GM18517 (cell line): Measurements from ENCODE around the gene MUC6.

Experiments
- ATAC-seq: cut with Tn5 transposase; IDR thresholded peaks from one replicate; pipeline ENCODE4 v1.9.1; 2021; ENCODE audit warnings: mild to moderate bottlenecking, moderate library complexity; ENCODE audit not compliant: unreplicated experiment

The MUC6 gene

GRCh38 chr11:1051356-1052132 is 15.0 kb upstream of the MUC6 start:
- no peak for ATAC-seq

GRCh38 chr11:1050581-1051355 is 14.2 kb upstream of the MUC6 start:
- ATAC-seq = no peak

- ATAC-seq = no peak
Measured at GRCh38 chr11:1049911-1050580, 13.5 kb upstream of the MUC6 start.

GRCh38 chr11:1049431-1049891 is 12.9 kb upstream of the MUC6 start:
- ATAC-seq = no peak

GRCh38 chr11:1049071-1049405 is 12.5 kb upstream of the MUC6 start:
- ATAC-seq = no peak

GRCh38 chr11:1048375-1049070 is 12.0 kb upstream of the MUC6 start:
- no peak for ATAC-seq

- no peak for ATAC-seq
Measured at GRCh38 chr11:1047595-1048156, 11.2 kb upstream of the MUC6 start.

GRCh38 chr11:1044160-1044559 is 7.6 kb upstream of the MUC6 start:
- ATAC-seq = no peak

GRCh38 chr11:1043563-1044096 is 7.1 kb upstream of the MUC6 start:
- no peak for ATAC-seq

- ATAC-seq = no peak
Measured at GRCh38 chr11:1042626-1043562, 6.4 kb upstream of the MUC6 start.

- no peak for ATAC-seq
Measured at GRCh38 chr11:1041936-1042608, 5.6 kb upstream of the MUC6 start.

- no peak for ATAC-seq
Measured at GRCh38 chr11:1041471-1041870, 5.0 kb upstream of the MUC6 start.

- ATAC-seq = no peak
Measured at GRCh38 chr11:1041149-1041467, 4.6 kb upstream of the MUC6 start.

- no peak for ATAC-seq
Measured at GRCh38 chr11:1040428-1041148, 4.1 kb upstream of the MUC6 start.

- no peak for ATAC-seq
Measured at GRCh38 chr11:1039481-1040427, 3.2 kb upstream of the MUC6 start.

GRCh38 chr11:1038921-1039320 is 2.4 kb upstream of the MUC6 start:
- ATAC-seq = no peak

- no peak for ATAC-seq
Measured at GRCh38 chr11:1038361-1038760, 1.8 kb upstream of the MUC6 start.
